ENCODE results near the gene LSAMP. TPM values are rescaled to one million over a fixed set of nuclear protein-coding genes. Genes with fewer than 3 reads are reported as not detected.

LSAMP gene
- total RNA-seq, 1 experiment from 2014 or later = 0.21 TPM

DNA sequence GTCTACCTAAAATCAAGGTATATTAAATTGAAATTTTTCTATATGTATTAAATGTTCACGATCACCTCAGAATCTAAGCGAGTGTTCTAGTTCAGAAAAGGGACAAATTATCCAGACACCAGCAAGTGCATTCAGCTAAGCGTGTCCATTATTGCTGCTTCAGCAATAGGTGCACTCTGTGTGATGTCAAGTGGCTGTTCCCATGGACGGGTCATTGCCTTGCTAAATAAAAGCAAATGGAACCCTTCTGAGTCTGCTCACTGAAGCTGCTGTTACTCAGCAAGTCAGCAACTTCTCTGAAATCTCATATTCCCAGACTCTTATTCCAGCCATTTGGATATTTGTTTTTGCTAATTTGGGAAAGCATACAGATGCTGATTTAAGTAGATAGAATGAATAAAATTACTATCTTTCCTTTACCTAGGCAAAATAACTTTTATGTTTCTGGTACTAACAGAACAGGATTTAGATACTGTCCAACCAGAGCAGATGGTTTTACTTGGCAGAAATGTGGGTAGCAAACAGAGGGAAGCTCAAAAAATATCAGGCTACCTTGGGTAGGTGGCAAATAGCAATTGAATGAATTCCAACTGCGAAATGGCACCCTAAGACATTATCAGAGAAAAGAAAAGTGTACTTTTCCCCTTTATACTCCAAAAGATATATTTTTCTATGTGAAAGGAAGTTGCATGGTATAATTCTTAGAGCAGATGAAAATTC is 415.0 kb downstream of the LSAMP start:
- no peak for DNase-seq (ENCODE audit: low read depth)

DNA sequence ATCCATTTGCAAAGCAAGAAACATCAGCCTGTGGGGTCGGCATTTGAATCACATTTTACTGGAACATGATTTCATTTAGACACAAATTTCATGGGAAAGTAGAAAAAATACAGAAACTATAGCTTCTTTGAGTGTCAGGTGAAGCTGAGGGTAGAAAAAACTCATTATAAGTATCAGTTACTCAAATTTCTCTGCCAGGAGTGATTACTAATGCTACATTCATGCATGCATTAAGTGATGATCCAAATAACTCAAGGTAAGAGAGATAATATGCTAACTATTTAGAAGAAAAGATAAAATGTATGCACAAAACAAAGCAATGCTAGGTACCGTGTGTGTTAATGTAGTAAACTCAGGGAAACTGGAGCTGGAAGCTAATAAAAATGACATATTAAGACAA is 416.0 kb downstream of the LSAMP start:
- DNase-seq (ENCODE audit: low read depth) = no peak

DNA sequence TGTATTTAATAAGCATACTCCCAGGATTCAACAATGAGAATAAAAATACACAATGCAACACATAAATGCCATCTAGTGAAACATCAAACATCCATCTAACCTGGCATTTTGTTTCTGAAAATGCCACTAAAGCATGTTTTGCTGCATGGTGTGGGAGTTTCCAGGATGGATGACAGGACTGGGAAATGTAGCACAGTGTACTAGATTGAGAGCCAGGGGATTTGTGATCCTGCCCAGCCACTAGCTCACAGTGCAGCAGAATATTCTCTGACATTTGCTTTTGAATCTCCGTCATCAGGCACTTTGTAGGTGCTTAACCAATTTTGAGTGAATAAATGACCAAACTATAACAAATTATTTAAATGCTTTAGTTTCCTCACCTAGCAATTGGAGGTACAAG is 417.1 kb downstream of the LSAMP start:
- no peak for DNase-seq (ENCODE audit: low read depth)

DNA sequence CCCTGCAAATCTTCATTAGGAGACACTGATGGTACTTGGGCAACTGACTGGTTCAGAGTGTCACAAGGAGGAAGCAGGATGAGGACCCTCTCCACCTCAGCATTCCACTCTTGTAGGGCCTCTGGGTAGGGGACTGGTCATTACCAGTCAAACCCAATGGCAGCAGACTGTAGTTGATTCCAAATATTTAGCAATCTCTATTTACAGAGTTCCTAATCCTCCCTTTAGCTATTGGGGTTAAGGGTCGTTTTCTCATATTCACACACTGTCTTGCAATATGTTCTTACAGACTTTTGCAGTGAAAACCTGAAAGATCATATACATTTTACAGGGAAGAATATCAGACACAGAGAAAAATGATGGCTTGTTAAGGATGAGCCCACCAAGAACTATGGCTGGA is 424.3 kb downstream of the LSAMP start:
- DNase-seq (ENCODE audit: low read depth) = no peak

DNA sequence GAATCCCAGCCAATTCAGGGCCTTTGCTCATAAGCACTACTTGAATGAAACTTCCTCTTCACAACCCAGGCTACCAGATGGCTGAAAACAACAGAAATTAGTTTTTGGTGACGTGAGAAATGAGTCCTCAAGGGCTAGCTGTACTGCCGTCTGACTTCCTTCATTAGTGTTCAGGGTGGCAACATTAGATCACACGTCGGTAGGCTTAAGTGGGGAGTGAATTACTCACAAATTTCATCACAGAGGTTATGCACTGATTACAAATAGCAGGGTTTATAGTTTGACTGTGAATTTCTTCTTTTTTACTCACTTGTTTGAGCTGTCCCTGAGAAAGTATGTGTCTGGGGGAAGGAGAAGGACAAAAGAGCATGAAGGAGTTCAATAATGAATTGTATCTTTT is 424.8 kb downstream of the LSAMP start:
- no peak for DNase-seq (ENCODE audit: low read depth)

DNA sequence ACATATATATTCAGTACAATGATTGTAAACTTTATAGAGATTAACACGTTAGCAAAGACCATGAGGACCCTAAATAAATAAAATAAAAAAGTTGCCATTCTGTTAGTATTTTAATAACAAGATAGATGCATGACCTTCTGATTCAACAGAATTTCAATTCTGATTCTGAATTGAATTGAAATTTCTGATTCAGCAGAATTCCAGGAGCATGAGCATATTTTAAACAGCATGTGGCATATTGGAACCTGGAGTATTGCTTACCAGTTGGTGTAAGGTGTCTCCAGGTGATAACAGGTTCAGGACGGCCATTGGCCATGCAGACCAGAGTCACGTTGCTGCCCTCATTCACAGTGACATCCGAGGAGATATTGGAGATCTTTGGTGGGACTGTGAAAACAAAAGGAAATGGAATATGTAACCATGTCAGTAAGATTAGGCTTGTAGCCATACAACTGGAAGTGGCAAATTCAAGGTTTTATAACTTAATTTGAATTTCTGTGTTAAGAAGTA is 426.0 kb downstream of the LSAMP start:
- no peak for DNase-seq (ENCODE audit: low read depth)

DNA sequence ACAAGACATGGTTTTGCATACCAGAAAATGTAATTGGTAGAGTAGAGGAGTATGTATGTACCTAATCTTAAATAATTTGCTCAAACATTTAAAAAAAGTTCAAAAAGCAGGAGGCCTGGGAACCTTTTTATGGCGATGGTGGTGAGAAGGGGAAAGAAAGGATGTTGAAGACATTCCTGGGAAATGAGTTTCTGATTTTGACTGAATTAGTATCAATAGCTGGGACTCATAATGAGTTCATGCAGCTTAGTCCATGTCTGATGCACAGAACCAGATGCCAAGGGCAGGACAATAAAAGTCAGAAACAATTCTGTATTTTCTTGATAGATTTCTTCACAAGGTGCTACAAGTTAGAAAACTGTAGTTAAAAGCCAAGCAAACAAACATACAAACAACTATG is 426.6 kb downstream of the LSAMP start:
- peak; percentile 72 for DNase-seq (ENCODE audit: low read depth)

DNA sequence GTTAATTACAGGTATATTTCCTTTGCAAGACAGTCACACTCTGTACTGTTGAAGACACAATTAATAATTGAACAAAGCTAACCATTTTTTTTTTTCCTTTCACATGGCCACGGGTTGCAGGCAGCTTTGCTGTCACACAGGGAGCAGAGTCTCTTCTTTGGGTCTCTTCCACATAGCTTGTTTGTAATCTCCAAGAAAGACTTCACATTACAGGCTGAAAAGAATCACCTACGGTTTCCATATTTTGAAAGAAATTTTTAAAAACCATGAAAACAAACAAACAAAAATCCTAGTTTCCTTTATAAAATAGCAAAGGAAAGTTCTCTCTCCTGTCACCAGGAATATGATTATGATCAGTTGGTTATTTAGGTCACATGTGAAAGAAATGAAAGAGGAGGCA is 429.4 kb downstream of the LSAMP start:
- no peak for DNase-seq (ENCODE audit: low read depth)

DNA sequence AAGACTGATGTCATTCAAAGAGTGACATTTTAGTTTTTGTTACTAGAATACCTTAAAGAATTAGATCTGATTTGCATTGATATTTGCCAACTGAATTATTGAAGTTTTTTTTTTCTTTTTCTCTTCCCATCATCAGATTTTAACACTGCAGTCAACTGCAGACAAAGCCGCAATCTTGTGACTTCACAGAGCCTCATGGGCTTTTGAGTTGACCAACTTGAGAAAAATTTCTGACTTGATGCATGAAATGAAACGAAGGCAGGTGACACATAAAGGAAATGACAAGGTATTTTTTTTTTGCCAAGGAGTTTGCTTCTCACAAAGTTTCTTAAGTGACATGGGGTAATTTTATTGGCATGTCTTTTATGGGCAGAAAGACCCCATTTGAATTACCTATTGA is 438.3 kb downstream of the LSAMP start:
- peak; percentile 52 for DNase-seq (ENCODE audit: low read depth)

DNA sequence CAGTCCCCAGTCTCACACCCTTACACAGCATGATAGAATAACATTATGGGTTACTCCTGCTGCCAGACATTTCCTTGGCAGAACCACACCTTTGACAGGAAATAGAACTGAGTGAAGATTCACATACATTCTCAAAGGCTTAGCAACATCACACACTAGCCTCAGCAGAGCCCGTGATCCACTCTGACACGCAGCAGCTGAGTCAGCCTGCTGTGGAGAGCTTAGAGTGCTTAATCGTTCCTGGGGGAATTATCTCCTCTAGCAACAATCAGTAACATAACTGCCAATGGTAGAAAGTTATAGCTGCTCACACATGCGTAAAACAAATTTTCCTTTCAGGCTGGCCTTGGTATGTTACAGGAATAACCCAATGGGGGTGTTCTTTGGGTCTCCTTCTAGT is 439.9 kb downstream of the LSAMP start:
- peak; percentile 98 for DNase-seq (ENCODE audit: low read depth)

DNA sequence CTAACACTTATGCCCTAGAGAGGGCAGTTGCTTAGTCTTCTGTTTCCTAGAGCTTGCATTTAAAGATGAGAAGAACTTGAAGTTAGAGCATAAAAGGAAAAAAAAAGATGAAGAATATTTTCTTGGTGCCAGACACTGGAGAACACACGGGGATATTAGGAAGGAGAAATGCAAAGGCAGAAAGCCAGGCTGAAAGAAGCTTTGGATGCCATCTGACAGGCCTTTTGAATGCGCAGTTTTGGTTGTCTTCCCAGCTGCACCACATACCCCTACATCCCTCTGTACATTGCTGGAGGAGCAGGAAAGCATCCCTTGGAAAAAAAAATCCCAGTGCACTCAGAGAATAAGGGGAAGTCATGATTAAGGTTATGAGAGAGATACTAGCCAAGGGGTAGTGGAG is 443.1 kb downstream of the LSAMP start:
- no peak for DNase-seq (ENCODE audit: low read depth)

DNA sequence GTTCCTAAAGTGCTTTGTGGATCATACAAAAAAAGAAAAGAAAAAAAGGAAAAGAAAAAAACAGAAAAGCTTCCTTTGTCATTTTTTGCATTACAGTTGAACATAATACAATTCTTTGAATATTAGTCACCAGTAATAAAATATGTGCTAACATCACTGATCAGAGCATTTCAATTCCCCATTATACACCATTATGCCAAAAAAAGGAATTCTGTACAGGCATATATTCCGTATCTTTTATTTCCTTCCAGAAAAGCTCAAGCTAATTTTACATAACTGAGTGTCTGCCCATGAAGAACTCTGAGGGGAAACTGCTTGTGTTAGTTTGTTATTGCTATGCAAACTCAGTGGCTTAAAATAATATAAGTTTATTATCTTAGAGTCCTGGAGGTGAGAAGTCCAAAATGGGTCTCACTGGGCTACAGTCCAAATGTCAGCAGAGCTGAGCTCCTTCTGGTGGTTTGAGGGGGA is 444.1 kb downstream of the LSAMP start:
- DNase-seq (ENCODE audit: low read depth) = peak; percentile 44

DNA sequence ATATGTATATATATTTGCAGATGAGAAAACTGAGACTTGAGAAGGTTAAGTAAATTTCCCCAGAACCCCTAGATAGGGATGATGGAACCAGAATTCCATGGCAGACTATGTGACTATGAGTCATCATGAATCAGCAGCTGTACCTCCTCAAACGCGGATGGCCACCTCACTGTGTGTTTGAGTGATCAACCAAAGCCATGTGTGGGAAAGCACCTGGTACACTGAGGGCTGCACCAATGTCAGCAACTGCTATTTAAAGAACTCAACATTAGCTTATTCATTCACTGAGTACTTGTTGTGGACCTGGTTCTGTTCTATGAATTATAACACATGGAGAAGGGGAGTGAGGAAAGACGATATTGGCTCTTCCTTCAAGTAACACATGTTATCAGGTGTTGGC is 445.0 kb downstream of the LSAMP start:
- DNase-seq (ENCODE audit: low read depth) = peak; percentile 97

DNA sequence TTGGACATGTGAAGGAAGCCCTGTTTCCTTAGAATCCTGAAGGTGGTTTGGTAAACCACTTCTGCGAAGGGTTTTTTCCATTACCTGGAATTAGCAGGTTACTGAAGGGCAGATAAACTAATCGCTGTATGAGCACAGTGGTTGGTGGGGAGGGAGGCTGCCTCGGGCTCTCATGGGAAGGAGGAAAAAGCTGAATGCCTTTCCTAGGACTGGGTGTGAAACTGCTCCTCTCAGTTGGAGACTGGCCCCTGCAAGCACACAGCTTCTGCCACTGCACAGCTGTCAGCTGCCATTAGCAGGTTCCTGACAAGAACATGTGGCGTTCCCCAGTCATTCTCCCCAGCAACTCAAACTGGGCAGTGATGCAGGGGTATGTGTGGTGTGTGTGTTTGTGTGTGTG is 445.7 kb downstream of the LSAMP start:
- DNase-seq (ENCODE audit: low read depth) = no peak

DNA sequence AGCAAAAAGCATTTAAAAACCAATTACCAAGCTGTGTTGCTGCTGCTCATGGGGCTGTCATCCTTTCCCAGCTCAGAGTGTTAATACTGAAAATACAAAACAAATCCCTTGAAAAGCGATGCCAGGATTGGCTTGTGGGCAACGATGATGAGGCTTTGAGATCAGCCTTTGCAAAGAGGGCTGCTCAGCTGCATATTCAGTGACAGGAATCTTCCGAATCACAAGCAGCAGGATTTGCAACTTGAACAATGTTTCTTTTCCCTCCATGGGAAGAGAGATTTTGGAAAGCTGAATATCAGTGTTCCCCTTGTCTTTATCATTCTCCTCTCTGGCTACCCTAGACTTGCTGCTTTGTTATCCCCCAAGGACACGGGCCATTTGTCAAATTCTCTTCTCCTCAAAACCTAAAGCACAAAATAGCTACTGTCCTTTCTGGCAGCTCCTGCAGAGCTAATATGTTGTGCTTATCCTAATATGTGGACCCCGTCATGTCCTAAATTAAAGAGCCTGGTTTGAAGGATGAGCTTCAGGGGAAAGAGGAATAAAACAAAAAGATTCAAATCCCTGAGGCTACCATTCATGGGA is 446.2 kb downstream of the LSAMP start:
- no peak for DNase-seq (ENCODE audit: low read depth)

DNA sequence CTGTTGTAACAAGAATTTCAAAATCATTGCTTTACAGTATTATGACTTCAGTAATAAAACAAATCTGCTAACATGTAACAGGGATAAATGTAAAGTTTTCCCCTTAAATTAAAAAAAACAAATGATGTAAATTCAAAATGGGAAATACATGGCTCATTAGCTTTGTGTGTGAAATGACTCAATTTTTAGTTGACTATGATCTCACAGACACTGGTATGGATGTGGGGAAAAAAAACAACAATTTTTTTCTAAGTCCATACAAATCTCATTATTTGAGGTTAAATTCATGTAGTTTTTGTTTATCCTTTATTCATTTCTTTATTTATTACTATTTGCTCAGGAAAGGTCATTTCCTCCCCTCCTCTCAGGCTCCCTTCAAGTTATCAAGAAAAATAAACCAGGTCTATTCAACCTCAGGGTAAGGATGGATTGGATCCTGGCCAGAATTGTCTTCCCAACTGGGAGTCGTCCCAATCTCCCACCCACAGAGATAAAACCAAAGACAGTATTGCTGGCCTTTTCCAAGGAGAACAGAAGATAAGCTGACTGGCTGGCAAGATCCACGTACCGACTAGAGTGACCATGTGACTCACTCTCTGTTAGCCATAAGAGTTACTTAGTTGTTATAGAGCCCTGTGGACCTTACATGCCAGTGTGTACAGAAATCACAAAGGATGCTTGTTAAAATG is 448.7 kb downstream of the LSAMP start:
- peak; percentile 50 for DNase-seq (ENCODE audit: low read depth)

DNA sequence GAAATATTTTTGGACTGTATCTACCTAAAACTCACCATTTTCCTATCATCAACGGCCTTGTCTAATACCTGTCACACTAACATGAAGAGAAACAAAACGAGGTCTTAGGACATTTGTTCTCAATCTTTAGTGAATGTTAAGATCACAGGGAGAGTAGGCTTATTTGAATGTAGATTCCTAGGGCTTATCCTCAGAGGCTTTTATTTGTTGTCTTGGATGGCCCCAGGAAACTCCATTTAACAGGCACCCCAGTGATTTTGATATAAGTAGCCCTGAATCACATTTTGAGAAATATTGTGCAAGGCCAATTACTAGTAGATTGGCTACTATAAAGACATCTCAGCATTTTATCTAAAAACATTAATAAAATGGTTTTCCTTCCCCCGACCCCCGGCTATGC is 454.6 kb downstream of the LSAMP start:
- DNase-seq (ENCODE audit: low read depth) = no peak

DNA sequence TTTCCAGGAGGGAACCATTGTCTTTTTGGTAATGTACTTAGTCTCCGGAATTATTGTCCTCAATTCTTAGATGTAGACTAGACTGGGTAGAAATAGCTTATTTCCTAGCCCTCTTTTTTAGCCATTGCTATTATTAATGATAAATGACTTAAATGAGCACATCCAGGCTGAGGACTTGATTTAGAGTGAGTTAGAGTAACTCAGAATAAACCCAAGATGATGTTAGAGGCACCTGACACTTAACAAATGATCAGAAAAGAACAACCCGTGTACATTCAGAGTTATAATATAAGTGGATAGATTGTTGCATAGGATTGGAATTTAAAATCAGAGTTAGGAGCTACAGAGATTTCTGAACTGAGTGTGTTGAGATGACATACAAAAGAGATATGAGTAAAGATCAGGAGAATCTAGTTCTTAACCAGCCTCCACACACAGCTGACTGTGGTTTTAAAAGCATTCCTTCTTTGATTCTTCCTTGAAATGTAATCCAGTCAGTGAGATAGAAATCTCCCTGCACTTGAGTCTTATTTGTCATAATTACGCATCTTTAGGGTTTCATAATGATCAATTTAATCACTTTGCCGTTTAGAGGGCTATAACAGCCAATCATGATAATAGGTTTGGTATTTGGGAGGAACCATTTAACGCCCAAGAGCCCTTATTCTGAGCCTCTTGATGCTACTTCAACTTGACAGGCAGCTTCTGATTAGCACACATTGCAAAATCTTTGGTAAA is 455.4 kb downstream of the LSAMP start:
- DNase-seq (ENCODE audit: low read depth) = peak; percentile 37

DNA sequence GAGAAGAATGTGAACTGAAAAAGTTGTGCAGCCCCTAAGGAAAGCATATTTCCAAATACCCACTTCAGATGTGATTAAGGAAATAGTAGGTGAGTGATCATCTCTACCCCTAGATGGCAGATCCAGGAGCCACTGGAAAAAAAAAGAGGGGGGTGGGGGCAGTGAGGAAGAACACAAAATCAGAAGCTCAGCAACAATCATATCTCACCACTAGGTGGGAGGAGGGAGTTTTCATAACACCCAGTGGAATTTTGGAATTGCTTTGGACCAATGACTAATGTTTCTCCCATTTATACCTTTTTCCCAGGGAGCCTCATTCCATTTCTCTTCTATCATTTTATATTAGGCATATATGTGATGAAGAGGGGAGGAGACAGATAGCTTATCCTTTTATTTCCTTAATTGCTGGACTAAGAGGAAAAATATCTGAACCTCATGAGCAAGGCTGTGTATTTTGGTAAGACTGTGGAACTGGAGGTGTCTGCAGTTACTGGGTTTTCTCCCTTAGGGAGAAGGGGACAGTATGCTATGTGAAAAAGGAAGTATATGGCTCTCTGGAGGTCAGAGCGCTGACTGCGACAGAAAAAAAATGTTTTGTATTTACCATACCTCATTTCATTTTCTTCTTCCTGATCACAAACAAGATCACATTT is 458.6 kb downstream of the LSAMP start:
- DNase-seq (ENCODE audit: low read depth) = peak; percentile 85

DNA sequence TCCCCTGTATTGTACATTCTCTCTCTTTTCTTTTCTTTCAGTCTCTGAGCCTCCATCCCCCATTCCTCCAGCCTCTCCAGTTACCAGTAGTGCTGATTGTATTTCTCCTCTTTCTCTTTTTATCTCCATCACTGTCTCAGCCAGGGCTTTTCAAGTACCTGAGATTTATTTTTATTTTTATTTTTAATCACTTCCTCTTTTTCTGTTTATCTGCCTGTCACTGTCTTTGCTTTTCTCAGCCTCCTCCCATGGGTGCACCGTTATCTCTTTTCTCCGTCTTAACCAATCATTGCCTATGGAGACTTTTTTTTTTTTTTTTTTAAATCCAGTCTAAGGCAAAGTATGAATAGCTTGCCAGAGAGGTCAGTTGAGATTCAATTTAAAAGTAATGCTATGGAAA is 462.7 kb downstream of the LSAMP start:
- no peak for DNase-seq (ENCODE audit: low read depth)

DNA sequence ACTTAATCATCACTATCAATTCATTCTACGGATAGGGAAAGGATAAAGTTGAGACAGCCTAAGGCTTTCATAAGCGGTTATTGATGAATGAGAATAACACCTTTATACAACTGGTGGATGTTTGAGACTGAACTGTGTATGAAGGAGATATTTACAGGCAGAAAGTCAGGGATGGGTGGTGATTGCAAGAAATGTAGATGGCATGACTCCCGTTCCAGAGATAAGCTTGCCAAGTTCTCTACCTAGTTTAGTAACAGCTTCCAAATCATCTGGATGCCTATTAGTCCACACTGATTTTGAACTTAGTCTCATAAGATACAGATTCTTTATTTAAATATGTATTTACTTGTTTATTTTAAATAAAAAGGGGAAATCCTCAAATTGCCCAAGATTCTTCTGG is 463.2 kb downstream of the LSAMP start:
- no peak for DNase-seq (ENCODE audit: low read depth)
